LHCN-M2 (cell line): ENCODE measurements around the gene CFAP65. TPM values are rescaled to one million over a fixed set of nuclear protein-coding genes. Genes with fewer than 3 reads are reported as not detected.
A peak's percentile ranks its signal among the peaks of the same experiment; 100 is the strongest.

ENCODE experiments used
- DNase-seq: peaks from one replicate; pipeline ENCODE4 v3.0.0-alpha.2; 2012; ENCODE audit warnings: low read depth
- total RNA-seq: library from RNA; depleted of rRNA; stranded (reverse); fragments of >200 nt; gene quantifications from 2 replicates; pipeline ENCODE4 v1.2.3, GENCODE V29; 2014

Gene CFAP65
- total RNA-seq, 1 experiment from 2014 or later, result not detected

GRCh38 chr2:219062081-219062480 lies 20.8 kb upstream of the CFAP65 start:
- no peak for DNase-seq

- no peak for DNase-seq
Observed at GRCh38 chr2:219060821-219061791, 19.8 kb upstream of the CFAP65 start, which contains the start of gene IHH. Gene IHH (minus strand): TSS chr2:219060921. CDS start chr2:219060467, 454 bp downstream.

- no peak for DNase-seq
Observed at GRCh38 chr2:219059725-219060682, 18.7 kb upstream of the CFAP65 start.

GRCh38 chr2:219059375-219059724 lies 18.0 kb upstream of the CFAP65 start:
- no peak for DNase-seq

- no peak for DNase-seq
Observed at GRCh38 chr2:219058541-219059374, 17.4 kb upstream of the CFAP65 start.

- DNase-seq, result peak; percentile 39
Observed at GRCh38 chr2:219057709-219058540, 16.6 kb upstream of the CFAP65 start.

- no peak for DNase-seq
Observed at GRCh38 chr2:219056896-219057708, 15.8 kb upstream of the CFAP65 start.

- no peak for DNase-seq
Observed at GRCh38 chr2:219056176-219056895, 15.0 kb upstream of the CFAP65 start.

GRCh38 chr2:219054956-219055903 lies 13.9 kb upstream of the CFAP65 start:
- DNase-seq, result no peak

- no peak for DNase-seq
Observed at GRCh38 chr2:219049282-219049681, 8.0 kb upstream of the CFAP65 start.

GRCh38 chr2:219045937-219046550 lies 4.7 kb upstream of the CFAP65 start:
- peak; percentile 32 for DNase-seq

- DNase-seq, result no peak
Observed at GRCh38 chr2:219042750-219043149, 1.4 kb upstream of the CFAP65 start.

- DNase-seq, result no peak
Observed at GRCh38 chr2:219042157-219042556, 841 bp upstream of the CFAP65 start.

GRCh38 chr2:219038600-219038999 lies 2.7 kb downstream of the CFAP65 start:
- no peak for DNase-seq

- no peak for DNase-seq
Observed at GRCh38 chr2:219037783-219038499, 3.4 kb downstream of the CFAP65 start.

GRCh38 chr2:219035942-219036341 lies 5.4 kb downstream of the CFAP65 start:
- DNase-seq, result no peak
